ENCODE data around the gene CIAO3. TPM values are rescaled to one million over a fixed set of nuclear protein-coding genes. Genes with fewer than 3 reads are reported as not detected.
"Not testable (repeated sequence)": the region's sequence is repeated elsewhere in the genome, so short reads cannot be mapped to it uniquely, and the experiment has no call there.

CIAO3 gene
- total RNA-seq, 2 donors from 2014 or later, result 22.6 to 23.3 TPM

- DNase-seq; intact Hi-C loops (cut with DNase I); ATAC-seq: not testable (repeated sequence)
Measured at GRCh38 chr16:691242-691641, 49.6 kb downstream of the CIAO3 start.

DNA sequence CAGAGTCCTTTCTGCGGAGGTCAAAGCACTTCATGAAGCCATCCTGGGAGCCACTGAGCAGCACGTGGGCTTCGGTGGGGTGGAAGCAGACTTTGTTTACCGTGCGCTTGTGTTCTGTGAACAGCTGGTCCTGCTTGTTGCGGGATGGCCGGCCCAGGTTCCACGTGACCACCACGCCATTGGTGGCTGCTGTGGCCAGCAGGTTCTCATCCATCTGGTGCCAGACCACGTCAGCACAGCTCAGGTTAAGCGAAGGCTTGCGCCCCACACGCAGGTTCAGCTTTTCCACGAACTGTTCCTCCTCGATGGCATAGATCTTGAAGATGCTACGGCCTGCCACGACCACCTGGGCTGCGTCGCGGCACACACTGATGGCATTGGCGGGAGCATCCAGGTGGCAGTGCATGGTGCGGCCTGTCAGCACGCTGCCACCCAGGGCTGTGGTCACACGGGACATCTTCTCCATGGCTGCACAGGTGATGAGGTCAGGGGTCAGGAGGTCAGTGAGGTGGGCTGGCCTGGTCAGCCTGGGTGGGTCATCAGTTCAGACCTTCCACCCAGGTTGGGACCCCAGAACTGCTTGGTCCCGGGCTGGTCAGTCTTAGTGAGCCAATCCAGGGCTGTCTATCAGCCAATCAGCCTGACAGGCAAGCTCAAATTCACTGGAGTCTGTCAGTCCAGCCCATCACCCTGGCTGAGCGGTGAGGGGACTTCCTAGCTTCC is 51.5 kb downstream of the CIAO3 start:
- ATAC-seq (no peak), DNase-seq (no peak)
- intact Hi-C loops (cut with DNase I), result no loop called here

- ATAC-seq (no peak), DNase-seq (no peak)
- intact Hi-C loops (cut with DNase I), result no loop called here
Measured at GRCh38 chr16:687499-687898, 53.3 kb downstream of the CIAO3 start.

DNA sequence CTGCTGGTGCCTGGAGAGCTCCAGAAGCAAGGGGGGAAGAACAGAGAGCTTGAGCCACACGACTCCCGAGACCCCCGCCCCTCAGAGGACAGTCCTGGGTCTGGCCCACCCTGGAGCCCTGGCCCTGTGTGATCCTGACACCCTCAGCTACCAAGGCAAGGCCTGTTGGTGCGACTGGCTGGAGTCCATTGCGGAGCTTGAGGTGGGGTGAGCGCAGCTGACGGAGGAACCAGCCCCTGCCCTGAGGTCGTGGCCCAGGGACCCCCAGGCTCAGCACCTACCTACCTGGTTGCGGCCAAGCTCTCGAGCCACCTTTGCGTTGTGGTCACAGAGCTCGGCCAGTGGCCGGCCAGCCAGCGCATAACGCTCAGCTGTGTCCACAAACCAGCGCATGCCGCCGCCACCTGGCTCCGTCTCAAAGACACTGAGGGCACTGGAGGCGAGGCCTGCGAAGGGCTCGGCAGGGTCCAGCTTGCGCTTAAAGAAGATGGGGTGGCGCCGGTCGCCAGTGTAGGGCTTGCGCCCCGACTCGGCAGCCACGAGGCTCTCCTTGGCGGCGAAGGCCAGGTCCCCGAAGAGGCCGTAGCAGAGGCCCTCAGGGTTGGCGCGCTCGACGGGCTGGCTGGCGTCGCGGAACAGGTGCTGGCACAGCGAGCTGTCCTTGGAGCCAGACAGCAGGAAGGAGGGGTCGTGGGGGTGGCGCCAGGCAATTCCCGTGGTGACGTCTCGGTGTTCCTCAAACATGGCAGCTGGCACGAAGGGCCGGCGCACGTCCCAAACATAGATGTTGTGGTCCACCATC is 54.1 kb downstream of the CIAO3 start:
- DNase-seq (no peak), ATAC-seq (no peak)
- intact Hi-C loops (cut with DNase I), result no loop called here

DNA sequence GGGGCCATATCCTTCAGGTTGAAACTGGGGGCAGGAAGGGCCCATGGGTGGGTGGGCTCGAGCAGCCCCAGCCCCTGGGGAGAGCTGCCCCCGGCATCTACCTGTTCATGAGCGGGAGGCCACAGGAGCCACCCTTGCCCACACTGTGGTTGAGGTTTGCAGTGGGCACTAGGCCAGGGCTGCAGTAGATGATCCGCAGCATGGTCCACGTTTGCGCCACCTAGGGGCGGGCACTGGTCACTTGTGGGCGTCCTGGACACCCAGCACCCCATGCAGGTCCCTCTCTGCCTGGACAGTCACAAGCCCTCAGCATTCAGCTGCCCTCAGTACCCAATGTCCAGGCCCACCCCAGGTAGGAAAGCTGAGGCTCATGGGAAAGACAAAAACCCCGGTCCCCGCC is 54.8 kb downstream of the CIAO3 start:
- DNase-seq (no peak), ATAC-seq (no peak)
- intact Hi-C loops (cut with DNase I), result no loop called here

- intact Hi-C loops (cut with DNase I), result no loop called here
- ATAC-seq, result no peak
Measured at GRCh38 chr16:684961-685696, 55.7 kb downstream of the CIAO3 start.

DNA sequence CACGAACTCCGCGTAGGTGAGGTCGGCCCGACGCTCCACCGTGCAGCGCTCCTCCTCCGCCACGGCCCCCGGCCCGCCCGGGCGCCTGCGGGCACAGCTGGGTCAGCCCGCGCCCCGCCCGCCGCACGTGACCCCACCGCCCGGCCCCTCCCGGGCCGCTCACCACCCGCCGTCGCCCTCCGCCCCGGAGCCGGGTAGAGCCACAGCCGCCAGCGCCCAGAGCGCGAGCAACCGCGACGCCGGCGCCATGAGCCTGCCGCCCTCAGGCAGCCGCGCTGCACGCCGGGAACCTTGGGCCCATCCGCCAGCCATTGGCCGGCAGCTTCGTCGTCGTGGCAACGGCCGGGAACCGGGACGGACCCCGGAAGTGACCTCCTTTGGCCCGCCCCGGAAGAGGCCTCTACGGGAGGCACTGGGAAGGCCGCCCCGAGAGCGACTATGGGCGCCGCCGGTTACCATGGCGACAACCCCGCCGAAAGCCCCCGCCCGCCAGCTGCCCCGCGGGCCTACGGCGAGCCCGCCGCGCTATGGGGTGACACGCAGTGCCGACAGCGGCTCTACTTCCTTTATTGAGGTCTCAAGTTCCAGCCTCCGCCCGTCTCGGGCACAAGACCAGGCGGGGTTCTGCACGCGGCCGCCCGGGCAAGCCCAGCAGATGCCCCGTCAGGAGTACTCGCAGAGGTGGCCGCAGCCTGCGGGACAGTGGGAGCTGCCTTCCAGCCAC is 56.6 kb downstream of the CIAO3 start, which contains the start of gene JMJD8:
Gene JMJD8, minus strand, starts transcription at position 264 of the 724 bp plus-strand sequence. Its CDS starts 15 bp downstream, at position 249.
- intact Hi-C loops (cut with DNase I), result no loop called here
- peak; percentile 99 for DNase-seq
- peak; percentile 69 to 77 for ATAC-seq

More at GRCh38 chr16:684961-685696, 55.7 kb downstream of the CIAO3 start:
- no peak for DNase-seq

DNA sequence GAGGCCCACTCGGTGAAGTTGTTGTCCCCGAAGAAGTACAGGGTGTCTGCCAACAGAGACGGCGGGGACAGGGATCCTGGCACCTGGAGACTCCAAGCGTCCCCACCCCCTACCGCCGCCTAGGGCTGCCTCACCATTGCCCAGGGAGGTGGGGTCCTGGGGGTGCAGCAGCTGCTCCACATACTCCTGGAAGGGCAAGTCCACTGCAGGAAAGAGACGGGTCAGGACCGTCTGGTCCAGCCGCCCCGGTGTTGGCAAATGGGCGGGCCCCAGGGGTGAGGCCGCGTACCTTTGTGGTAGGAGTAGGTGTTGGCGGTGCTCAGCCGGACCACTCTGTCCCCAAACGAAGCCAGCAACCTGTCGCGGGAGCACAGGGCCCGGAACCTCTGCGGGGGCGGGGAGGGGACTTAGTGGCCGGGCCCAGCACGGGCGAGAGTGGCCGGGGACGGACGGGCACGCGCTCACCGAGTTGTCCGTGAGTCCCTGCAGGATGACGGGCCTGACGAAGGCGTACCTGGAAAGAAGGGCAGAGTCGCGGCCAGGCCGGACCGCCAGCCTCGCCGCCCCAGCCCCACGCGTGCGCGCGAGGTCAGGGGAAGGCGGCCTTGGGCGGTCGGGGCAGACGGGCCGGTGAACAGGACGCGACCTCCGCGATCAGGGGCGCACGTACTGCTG is 57.3 kb downstream of the CIAO3 start:
- DNase-seq (no peak), ATAC-seq (no peak)
- intact Hi-C loops (cut with DNase I), result no loop called here

DNA sequence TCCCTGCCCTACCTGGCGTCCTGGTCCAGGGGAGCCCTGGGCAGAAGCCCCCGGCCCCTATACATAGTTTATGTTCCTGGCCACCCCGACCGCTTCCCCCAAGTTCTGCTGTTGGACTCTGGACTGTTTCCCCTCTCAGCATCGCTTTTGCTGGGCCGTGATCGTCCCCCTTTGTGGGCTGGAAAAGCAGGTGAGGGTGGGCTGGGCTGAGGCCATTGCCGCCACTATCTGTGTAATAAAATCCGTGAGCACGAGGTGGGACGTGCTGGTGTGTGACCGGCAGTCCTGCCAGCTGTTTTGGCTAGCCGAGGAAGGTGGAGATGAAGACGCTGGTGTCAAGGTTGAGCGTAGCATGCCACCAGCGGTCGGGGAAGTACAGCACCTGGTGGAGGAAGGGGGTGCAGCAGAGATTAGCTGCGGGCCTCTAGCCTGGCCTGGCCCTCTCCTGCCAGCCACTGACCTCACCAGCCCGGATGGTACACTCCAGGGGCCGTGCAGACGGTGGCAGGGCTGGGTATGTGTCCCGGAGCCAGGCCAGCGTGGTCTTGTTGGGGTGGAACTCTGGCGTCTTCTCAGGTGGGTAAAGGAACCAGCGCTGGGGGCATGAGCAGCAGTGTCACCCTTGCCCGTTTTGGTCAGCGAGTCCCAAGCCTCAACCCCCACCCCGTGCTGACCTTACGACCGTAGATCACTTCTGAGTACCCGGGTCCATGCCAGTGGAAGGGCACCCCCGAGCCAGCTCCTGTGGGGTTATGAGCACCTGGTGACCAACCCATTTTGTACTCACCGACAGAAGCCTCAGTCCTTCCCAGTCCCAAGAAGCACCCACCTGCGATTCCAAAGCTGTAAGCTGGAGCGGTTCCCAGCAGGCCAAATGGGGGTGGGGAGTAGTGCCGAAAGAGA is 58.1 kb downstream of the CIAO3 start:
- ATAC-seq (no peak), DNase-seq (no peak)
- intact Hi-C loops (cut with DNase I), result no loop called here

DNA sequence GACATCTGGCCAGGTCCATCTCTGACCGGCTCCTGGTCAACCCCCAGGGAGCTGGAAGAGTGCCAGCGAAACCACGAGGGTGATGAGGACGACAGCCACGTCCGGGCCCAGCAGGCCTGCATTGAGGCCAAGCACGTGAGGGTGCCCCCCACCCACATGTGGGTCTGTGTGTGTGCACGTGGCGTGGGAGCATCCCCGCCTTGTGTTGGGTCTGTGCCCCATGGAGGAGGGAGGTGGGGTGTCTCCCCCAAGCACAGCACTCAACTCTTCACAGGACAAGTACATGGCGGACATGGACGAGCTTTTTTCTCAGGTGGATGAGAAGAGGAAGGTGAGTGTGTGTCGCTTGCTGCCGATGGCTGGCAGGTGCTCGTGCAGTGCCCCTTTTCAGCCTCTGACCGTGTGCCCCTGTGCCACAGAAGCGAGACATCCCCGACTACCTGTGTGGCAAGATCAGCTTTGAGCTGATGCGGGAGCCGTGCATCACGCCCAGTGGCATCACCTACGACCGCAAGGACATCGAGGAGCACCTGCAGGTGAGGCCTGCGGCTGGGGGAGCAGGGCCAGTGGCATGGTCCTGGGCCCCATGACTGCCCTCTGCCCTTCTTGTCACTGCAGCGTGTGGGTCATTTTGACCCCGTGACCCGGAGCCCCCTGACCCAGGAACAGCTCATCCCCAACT is 58.9 kb downstream of the CIAO3 start:
- intact Hi-C loops (cut with DNase I), result no loop called here
- DNase-seq (no peak), ATAC-seq (no peak)

GRCh38 chr16:680967-681745 is 59.6 kb downstream of the CIAO3 start:
- DNase-seq, result no peak
- no peak for ATAC-seq
- intact Hi-C loops (cut with DNase I), result no loop called here

- ATAC-seq (no peak), DNase-seq (no peak)
- intact Hi-C loops (cut with DNase I), result no loop called here
Measured at GRCh38 chr16:680625-680945, 60.2 kb downstream of the CIAO3 start.

- intact Hi-C loops (cut with DNase I), result no loop called here
- ATAC-seq (peak; percentile 73 to 75), DNase-seq (peak; percentile 90)
Measured at GRCh38 chr16:679814-680624, 60.8 kb downstream of the CIAO3 start, which contains the start of gene STUB1. STUB1 (plus strand) TSS chr16:680410; CDS start chr16:680526, 116 bp downstream.

Measured in left cardiac atrium (tissue), 4 donors.